Mucosa of gallbladder (tissue), 1 donor: ENCODE data around the gene COL7A1. TPM values are rescaled to one million over a fixed set of nuclear protein-coding genes. Genes with fewer than 3 reads are reported as not detected.

ENCODE experiments used
- DNase-seq: peaks from one replicate; pipeline ENCODE4 v3.0.0-alpha.2; 2020; ENCODE audit warnings: low spot score
- total RNA-seq: library from RNA; stranded (reverse); gene quantifications from one replicate; pipeline ENCODE4 v1.2.1, GENCODE V29; 2021
- donor health status: DM: no; HTN: no; CAD: no.

The COL7A1 gene
- total RNA-seq, 1 donor from 2014 or later: 9.4 TPM

GRCh38 chr3:48591886-48592518 is 3.1 kb downstream of the COL7A1 start:
- no peak for DNase-seq

GRCh38 chr3:48591436-48591835 is 3.7 kb downstream of the COL7A1 start:
- DNase-seq: no peak

GRCh38 chr3:48588230-48588629 is 6.9 kb downstream of the COL7A1 start:
- DNase-seq: no peak

GRCh38 chr3:48587686-48588085 is 7.4 kb downstream of the COL7A1 start:
- no peak for DNase-seq

- DNase-seq: no peak
These were observed 9.7 kb downstream of the COL7A1 start for GRCh38 chr3:48585411-48585810.

- no peak for DNase-seq
These were observed 10.3 kb downstream of the COL7A1 start for GRCh38 chr3:48584836-48585235.

- no peak for DNase-seq
These were observed 13.3 kb downstream of the COL7A1 start for GRCh38 chr3:48581621-48582481.

- DNase-seq: no peak
These were observed 18.5 kb downstream of the COL7A1 start for GRCh38 chr3:48576647-48577046.

GRCh38 chr3:48575366-48575765 is 19.8 kb downstream of the COL7A1 start:
- no peak for DNase-seq

GRCh38 chr3:48573973-48574585 is 21.1 kb downstream of the COL7A1 start:
- no peak for DNase-seq

- no peak for DNase-seq
These were observed 22.6 kb downstream of the COL7A1 start for GRCh38 chr3:48572517-48572916.

GRCh38 chr3:48571938-48572337 is 23.2 kb downstream of the COL7A1 start:
- no peak for DNase-seq

GRCh38 chr3:48569808-48570450 is 25.2 kb downstream of the COL7A1 start:
- DNase-seq: no peak

GRCh38 chr3:48569400-48569799 is 25.7 kb downstream of the COL7A1 start:
- no peak for DNase-seq

GRCh38 chr3:48568476-48568875 is 26.7 kb downstream of the COL7A1 start:
- no peak for DNase-seq

- DNase-seq: no peak
These were observed 27.6 kb downstream of the COL7A1 start for GRCh38 chr3:48567500-48567899.

- DNase-seq: no peak
These were observed 28.0 kb downstream of the COL7A1 start for GRCh38 chr3:48567090-48567489.

- no peak for DNase-seq
These were observed 28.7 kb downstream of the COL7A1 start for GRCh38 chr3:48566401-48566760.

- no peak for DNase-seq
These were observed 29.3 kb downstream of the COL7A1 start for GRCh38 chr3:48565591-48566400.

GRCh38 chr3:48565186-48565585 is 29.9 kb downstream of the COL7A1 start:
- no peak for DNase-seq

- DNase-seq: no peak
These were observed 30.5 kb downstream of the COL7A1 start for GRCh38 chr3:48564667-48565066.

GRCh38 chr3:48564022-48564421 is 31.1 kb downstream of the COL7A1 start:
- DNase-seq: peak; percentile 54
